Common myeloid progenitor, CD34-positive (primary cell): ENCODE data around the gene OARD1.

Source experiments
- CTCF ChIA-PET: fragments of 350-600 bp; sonication (Branson Sonifier 250); formaldehyde crosslinking; loops from one replicate; lab custom pipeline; 2021; ENCODE audit warnings: antibody characterized with exemption; lab: Charles Lee
- POLR2A ChIA-PET: fragments of 350-600 bp; sonication (Branson Sonifier 250); formaldehyde crosslinking; loops from one replicate; lab custom pipeline; 2021; ENCODE audit warnings: antibody characterized with exemption; lab: Charles Lee
- DNase-seq, 3 donors: peaks; one replicate each; pipeline versions ENCODE4 v3.0.0 to v3.0.0-alpha.2; 2013
- H3K27ac ChIP-seq, 2 experiments: 1 replicate in 1 of 2; 2 replicates in 1 of 2; pipeline ENCODE4 v1.7.0; 2013; ENCODE audit warnings: inconsistent platforms in 2 of 2, low read length in 2 of 2, mild to moderate bottlenecking in 2 of 2, low read depth in 1 of 2, moderate library complexity in 1 of 2; ENCODE audit not compliant: severe bottlenecking in 2 of 2, insufficient read depth in 1 of 2, poor library complexity in 1 of 2
- H3K27me3 ChIP-seq, 5 experiments: replicated peaks in 2 of 5; 1 replicate in 3 of 5; 2 replicates in 2 of 5; pipeline versions ENCODE4 v1.6.1 to v1.7.0; 2013; ENCODE audit warnings: low read length in 4 of 5, mild to moderate bottlenecking in 2 of 5, moderate library complexity in 2 of 5, inconsistent platforms in 1 of 5; ENCODE audit not compliant: insufficient read depth in 5 of 5, control insufficient read depth in 4 of 5
- H3K36me3 ChIP-seq, 4 experiments: 1 replicate in 2 of 4; 2 replicates in 2 of 4; pipeline versions ENCODE4 v1.6.1 to v1.7.0; 2013; ENCODE audit warnings: low read length in 3 of 4, control low read depth in 1 of 4, mild to moderate bottlenecking in 1 of 4; ENCODE audit not compliant: control insufficient read depth in 4 of 4, insufficient read depth in 4 of 4
- H3K4me1 ChIP-seq, 4 experiments: 1 replicate in 3 of 4; 2 replicates in 1 of 4; pipeline versions ENCODE4 v1.6.1 to v1.7.1; 2013; ENCODE audit warnings: low read length in 3 of 4, mild to moderate bottlenecking in 3 of 4, control low read depth in 1 of 4, inconsistent platforms in 1 of 4, moderate library complexity in 1 of 4; ENCODE audit not compliant: control insufficient read depth in 4 of 4, insufficient read depth in 4 of 4; ENCODE audit errors: control extremely low read depth in 1 of 4
- H3K4me3 ChIP-seq, 7 experiments: 1 replicate in 4 of 7; 2 replicates in 3 of 7; pipeline versions ENCODE4 v1.5.1 to v1.7.0; 2013; ENCODE audit warnings: mild to moderate bottlenecking in 7 of 7, low read length in 6 of 7, moderate library complexity in 6 of 7, inconsistent platforms in 2 of 7, low read depth in 2 of 7, control low read depth in 1 of 7; ENCODE audit not compliant: insufficient read depth in 4 of 7, control insufficient read depth in 1 of 7; ENCODE audit errors: extremely low read depth in 1 of 7
- H3K9me3 ChIP-seq, 5 experiments: 1 replicate in 4 of 5; 2 replicates in 1 of 5; pipeline versions ENCODE4 v1.6.1 to v1.7.1; 2013; ENCODE audit warnings: low read length in 4 of 5, mild to moderate bottlenecking in 2 of 5, inconsistent platforms in 1 of 5, low read depth in 1 of 5, moderate library complexity in 1 of 5; ENCODE audit not compliant: control insufficient read depth in 4 of 5, insufficient read depth in 2 of 5; ENCODE audit errors: control extremely low read depth in 1 of 5
- WGBS: methylation state at CpG from one replicate; pipeline ENCODE4 v1.1.5; 2013; ENCODE audit not compliant: insufficient coverage; 5-methylcytosine and 5-hydroxymethylcytosine counted together

Gene OARD1

GRCh38 chr6:41088451-41088850, 16.3 kb upstream of the OARD1 start:
- H3K4me1 ChIP-seq = no peaks in the 10 kb centered on the region

DNA sequence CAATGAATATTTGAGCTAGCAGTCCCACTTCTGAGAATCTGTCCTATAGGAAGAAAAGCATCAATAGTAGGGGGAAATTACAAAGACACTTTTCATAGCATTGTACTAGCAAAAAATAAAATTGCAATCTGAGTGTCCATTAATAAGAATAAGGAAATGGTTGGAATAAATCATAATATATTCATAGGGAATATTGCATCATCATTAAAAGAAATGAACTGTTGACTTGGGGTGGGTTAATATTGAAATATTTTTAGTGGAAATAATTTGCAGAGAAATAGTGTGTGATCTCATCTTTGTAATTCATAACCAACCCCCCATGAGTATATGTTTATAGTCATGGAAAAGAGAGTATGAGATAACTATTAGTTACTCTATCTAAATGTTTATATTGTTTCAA, 13.0 kb upstream of the OARD1 start:
- H3K36me3 ChIP-seq = peaks cover 11 to 60% (median 46%) of the 10 kb centered on the region in 4 experiments
- DNase-seq = no peak
- H3K4me3 ChIP-seq = no peak overlapping the region
- POLR2A ChIA-PET = interaction anchor here (0.7 kb wide), 1 partner anchor 52 kb away, joined by 4 read pairs; no protein-coding TSS in a partner anchor
- no peaks in the 10 kb centered on the region for H3K27me3 ChIP-seq
- no peak overlapping the region for H3K27ac ChIP-seq
- H3K4me1 ChIP-seq = peaks cover 0 to 2% (median under 1%) of the 10 kb centered on the region in 4 experiments
- no peaks in the 10 kb centered on the region for H3K9me3 ChIP-seq
- CTCF ChIA-PET = interaction anchor here (0.7 kb wide), 1 partner anchor 9 kb away, joined by 3 read pairs; no protein-coding TSS in a partner anchor

More at GRCh38 chr6:41088451-41088850, 16.3 kb upstream of the OARD1 start:
- Histone ChIP-seq H3K4me3 (no peak overlapping the region), H3K36me3 (peaks cover 22 to 75% (median 50%) of the 10 kb centered on the region in 4 experiments), H3K27ac (no peak overlapping the region), H3K27me3 (no peaks in the 10 kb centered on the region), H3K9me3 (no peaks in the 10 kb centered on the region)
- CTCF ChIA-PET = no interaction called here
- POLR2A ChIA-PET = no interaction called here
- no peak for DNase-seq
- no CpG with 5 or more reads among the region's 4 CpGs for WGBS

GRCh38 chr6:41083072-41083471, 10.9 kb upstream of the OARD1 start:
- Histone ChIP-seq H3K27ac (no peak overlapping the region), H3K36me3 (peaks cover 16 to 59% (median 45%) of the 10 kb centered on the region in 4 experiments), H3K9me3 (no peaks in the 10 kb centered on the region), H3K4me3 (no peak overlapping the region), H3K27me3 (no peaks in the 10 kb centered on the region), H3K4me1 (peaks cover 0 to 3% (median 2%) of the 10 kb centered on the region in 4 experiments)
- CTCF ChIA-PET = interaction anchor here (1.1 to 3.1 kb wide), 3 partner anchors 10 to 236 kb away, joined by 3 to 15 read pairs (median 6); no protein-coding TSS in a partner anchor
- no peak for DNase-seq
- POLR2A ChIA-PET = no interaction called here

DNA sequence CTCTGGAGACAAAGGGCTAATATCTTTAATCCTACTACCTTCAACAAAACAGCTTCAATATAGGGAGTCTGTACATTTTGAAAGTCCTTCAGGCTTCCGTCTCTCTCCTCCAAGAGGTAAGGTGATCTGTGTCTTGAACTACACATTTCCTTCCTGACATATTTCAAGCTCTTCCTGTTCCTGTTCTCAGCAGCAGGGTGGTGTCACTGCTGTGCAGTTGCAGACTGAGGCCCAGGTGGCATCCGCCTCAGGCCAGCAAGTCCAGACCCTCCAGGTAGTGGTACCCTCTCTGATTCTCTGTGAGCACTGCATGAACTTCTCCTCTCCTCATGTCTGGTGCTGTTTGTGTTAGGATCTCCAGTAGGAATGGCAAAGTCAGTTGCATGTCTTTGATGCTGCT, 8.5 kb upstream of the OARD1 start:
- H3K4me3 ChIP-seq = no peak overlapping the region
- POLR2A ChIA-PET = no interaction called here
- H3K27ac ChIP-seq = no peak overlapping the region
- CTCF ChIA-PET = interaction anchor here (0.7 to 1.2 kb wide), 2 partner anchors 12 to 548 kb away, joined by 3 to 4 read pairs; no protein-coding TSS in a partner anchor
- H3K27me3 ChIP-seq = no peaks in the 10 kb centered on the region
- H3K9me3 ChIP-seq = no peaks in the 10 kb centered on the region
- no peak for DNase-seq
- peaks cover 5 to 11% (median 6%) of the 10 kb centered on the region in 4 experiments for H3K4me1 ChIP-seq
- H3K36me3 ChIP-seq = peaks cover 16 to 49% (median 35%) of the 10 kb centered on the region in 4 experiments
- 87% methylated on average over 2 of the region's 2 CpGs for WGBS

DNA sequence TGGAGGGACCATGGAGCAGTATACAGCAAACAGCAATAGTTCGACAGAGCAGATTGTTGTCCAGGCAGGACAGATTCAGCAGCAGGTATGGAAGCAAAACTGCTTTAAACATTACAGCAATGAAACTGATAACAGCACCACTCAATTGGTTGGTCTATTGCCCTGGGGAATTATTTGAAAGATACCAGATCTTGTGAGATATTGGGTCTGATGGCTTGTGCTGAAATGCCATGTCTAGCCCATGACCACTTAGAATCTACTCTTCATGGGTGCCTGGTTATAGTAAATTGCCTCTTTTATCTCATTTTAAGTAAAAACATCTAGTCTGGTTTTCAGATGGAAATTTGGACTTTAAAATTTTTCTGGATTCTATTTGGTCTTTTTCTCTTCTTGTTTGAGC, 6.9 kb upstream of the OARD1 start:
- no peak for DNase-seq
- H3K27me3 ChIP-seq = no peaks in the 10 kb centered on the region
- ChIA-PET CTCF (interaction anchor here (1.3 to 4.8 kb wide), 2 partner anchors 11 to 12 kb away, joined by 3 to 28 read pairs; no protein-coding TSS in a partner anchor), POLR2A (no interaction called here)
- no peaks in the 10 kb centered on the region for H3K9me3 ChIP-seq
- WGBS = 100% methylated on average over 1 of the region's 1 CpG
- H3K36me3 ChIP-seq = peaks cover 16 to 40% (median 27%) of the 10 kb centered on the region in 4 experiments
- H3K4me1 ChIP-seq = peaks cover 12 to 27% (median 19%) of the 10 kb centered on the region in 4 experiments
- H3K27ac ChIP-seq = no peak overlapping the region
- no peak overlapping the region for H3K4me3 ChIP-seq

- WGBS = no CpG with 5 or more reads among the region's 3 CpGs
- DNase-seq = no peak
- ChIA-PET POLR2A (no interaction called here), CTCF (interaction anchor here (1.0 to 4.8 kb wide), 2 partner anchors 13 to 81 kb away, joined by 3 to 28 read pairs; no protein-coding TSS in a partner anchor)
- Histone ChIP-seq H3K4me3 (no peak overlapping the region), H3K27ac (no peak overlapping the region), H3K36me3 (peaks cover 16 to 32% (median 21%) of the 10 kb centered on the region in 4 experiments), H3K27me3 (no peaks in the 10 kb centered on the region), H3K4me1 (peaks cover 13 to 28% (median 22%) of the 10 kb centered on the region in 4 experiments), H3K9me3 (no peaks in the 10 kb centered on the region)
Measured at GRCh38 chr6:41078101-41078500, 5.9 kb upstream of the OARD1 start.

GRCh38 chr6:41077536-41077935, 5.4 kb upstream of the OARD1 start:
- no peaks in the 10 kb centered on the region for H3K27me3 ChIP-seq
- H3K36me3 ChIP-seq = peaks cover 16 to 32% (median 19%) of the 10 kb centered on the region in 4 experiments
- H3K4me1 ChIP-seq = peaks cover 13 to 28% (median 22%) of the 10 kb centered on the region in 4 experiments
- no peaks in the 10 kb centered on the region for H3K9me3 ChIP-seq
- no peak overlapping the region for H3K27ac ChIP-seq
- no peak overlapping the region for H3K4me3 ChIP-seq
- DNase-seq = no peak
- ChIA-PET CTCF (interaction anchor here (1.0 to 4.8 kb wide), 2 partner anchors 14 to 82 kb away, joined by 3 to 28 read pairs; no protein-coding TSS in a partner anchor), POLR2A (no interaction called here)
- 100% methylated on average over 1 of the region's 2 CpGs for WGBS
